GM18526 (cell line): Measurements from ENCODE around the gene CYS1.

Experiments used
- POLR2A ChIP-seq: IDR thresholded peaks from 3 replicates; pipeline ENCODE4 v1.6.1; 2011; ENCODE audit not compliant: insufficient read length; ENCODE audit errors: extremely low read depth

CYS1 gene

GRCh38 chr2:10079870-10080535 is at the start of gene CYS1:
CYS1 (minus strand) TSS chr2:10080411; CDS start chr2:10080223, 188 bp downstream.
- TF ChIP-seq POLR2A: peak; percentile 44

GRCh38 chr2:10129490-10129889 is 49.3 kb upstream of the CYS1 start:
- no peak for TF ChIP-seq POLR2A

- TF ChIP-seq POLR2A: peak; percentile 21
Measured at GRCh38 chr2:10128420-10128819, 48.2 kb upstream of the CYS1 start.

GRCh38 chr2:10126632-10127026 is 46.4 kb upstream of the CYS1 start:
- no peak for TF ChIP-seq POLR2A

- TF ChIP-seq POLR2A: no peak
Measured at GRCh38 chr2:10125842-10126631, 45.8 kb upstream of the CYS1 start.

- TF ChIP-seq POLR2A: no peak
Measured at GRCh38 chr2:10124538-10125045, 44.4 kb upstream of the CYS1 start.

- no peak for TF ChIP-seq POLR2A
Measured at GRCh38 chr2:10123281-10123680, 43.1 kb upstream of the CYS1 start.

GRCh38 chr2:10122500-10123280 is 42.5 kb upstream of the CYS1 start, which contains the start of gene RRM2:
RRM2 (plus strand) TSS chr2:10122739; CDS start chr2:10122799, 60 bp downstream.
- peak; percentile 100 for TF ChIP-seq POLR2A

- TF ChIP-seq POLR2A: peak; percentile 35
Measured at GRCh38 chr2:10120877-10121574, 40.8 kb upstream of the CYS1 start.

- peak; percentile 90 for TF ChIP-seq POLR2A
Measured at GRCh38 chr2:10120158-10120876, 40.1 kb upstream of the CYS1 start.

- no peak for TF ChIP-seq POLR2A
Measured at GRCh38 chr2:10119601-10120157, 39.5 kb upstream of the CYS1 start.

- no peak for TF ChIP-seq POLR2A
Measured at GRCh38 chr2:10119027-10119325, 38.8 kb upstream of the CYS1 start.

- no peak for TF ChIP-seq POLR2A
Measured at GRCh38 chr2:10109311-10109710, 29.1 kb upstream of the CYS1 start.

- no peak for TF ChIP-seq POLR2A
Measured at GRCh38 chr2:10103179-10103578, 23.0 kb upstream of the CYS1 start.
